ENCODE data around the gene SLC27A1. TPM values are rescaled to one million over a fixed set of nuclear protein-coding genes. Genes with fewer than 3 reads are reported as not detected.
"Not testable (repeated sequence)": the region's sequence is repeated elsewhere in the genome, so short reads cannot be mapped to it uniquely, and the experiment has no call there.

SLC27A1 gene
- total and polyA plus RNA-seq, 4 donors = 2.4 to 7.4 (median 4.0) TPM

GRCh38 chr19:17549085-17549740, 78.9 kb downstream of the SLC27A1 start (continued):
- TF ChIP-seq REST (IDR thresholded peaks at IDR 0.05) (no peak), FOXA1 (IDR thresholded peaks at IDR 0.05) (no peak), FOXA2 (IDR thresholded peaks at IDR 0.05) (no peak), SP1 (IDR thresholded peaks at IDR 0.05) (no peak)

- no peak for DNase-seq (ENCODE audit: low spot score)
- no peak overlapping the region for H3K27ac ChIP-seq (ENCODE audit: low read depth in 1 of 2, low read length in 2 of 2)
- H3K4me3 ChIP-seq (ENCODE audit: low read depth in 1 of 3, low read length in 3 of 3) = no peak overlapping the region
- WGBS = 93% methylated on average over 4 of the region's 4 CpGs
- no peaks in the 10 kb centered on the region for H3K36me3 ChIP-seq (ENCODE audit: control insufficient read depth in 4 of 4, insufficient read depth in 3 of 4, low read depth in 1 of 4, low read length in 3 of 4)
- no peaks in the 10 kb centered on the region for H3K9me3 ChIP-seq (ENCODE audit: control insufficient read depth in 4 of 4, low read length in 3 of 4)
- peaks cover 0 to 4% (median 3%) of the 10 kb centered on the region in 4 donors for H3K4me1 ChIP-seq (ENCODE audit: control insufficient read depth in 4 of 4, insufficient read depth in 4 of 4, low read length in 3 of 4)
- no peak overlapping the region for H3K9ac ChIP-seq (ENCODE audit: low read depth in 1 of 2, low read length in 2 of 2)
- no peaks in the 10 kb centered on the region for H3K27me3 ChIP-seq (ENCODE audit: control insufficient read depth in 4 of 4, insufficient read depth in 4 of 4, low read length in 3 of 4)
- TF ChIP-seq REST (IDR thresholded peaks at IDR 0.05) = no peak
- TF ChIP-seq HNF4A (conservative IDR thresholded peaks at IDR 0.05) = no peak
- no peak for TF ChIP-seq CTCF (IDR thresholded peaks at IDR 0.05; ENCODE audit: low read depth, low read length, missing input control)
- TF ChIP-seq GABPA (IDR thresholded peaks at IDR 0.05 in 1 of 2, conservative IDR thresholded peaks at IDR 0.05 in 1 of 2) = no peak
- no peak for TF ChIP-seq YY1 (IDR thresholded peaks at IDR 0.05)
- no peak for TF ChIP-seq NR2F2 (IDR thresholded peaks at IDR 0.05)
- no peak for TF ChIP-seq TAF1 (conservative IDR thresholded peaks at IDR 0.05)
- TF ChIP-seq SP1 (IDR thresholded peaks at IDR 0.05) = no peak
These were observed 79.8 kb downstream of the SLC27A1 start for GRCh38 chr19:17550076-17550667.

- H3K27me3 ChIP-seq (ENCODE audit: control insufficient read depth in 4 of 4, insufficient read depth in 4 of 4, low read length in 3 of 4); H3K9ac ChIP-seq (ENCODE audit: low read depth in 1 of 2, low read length in 2 of 2); DNase-seq (ENCODE audit: low spot score); H3K36me3 ChIP-seq (ENCODE audit: control insufficient read depth in 4 of 4, insufficient read depth in 3 of 4, low read depth in 1 of 4, low read length in 3 of 4); H3K9me3 ChIP-seq (ENCODE audit: control insufficient read depth in 4 of 4, low read length in 3 of 4); H3K4me3 ChIP-seq (ENCODE audit: low read depth in 1 of 3, low read length in 3 of 3); H3K27ac ChIP-seq (ENCODE audit: low read depth in 1 of 2, low read length in 2 of 2): not testable (repeated sequence)
- peaks cover 4 to 16% (median 9%) of the 10 kb centered on the region in 4 donors for H3K4me1 ChIP-seq (ENCODE audit: control insufficient read depth in 4 of 4, insufficient read depth in 4 of 4, low read length in 3 of 4)
- WGBS = 98% methylated on average over 4 of the region's 4 CpGs
These were observed 82.4 kb downstream of the SLC27A1 start for GRCh38 chr19:17552735-17553134.

Data from liver (tissue), 9 donors.